ENCODE results near the gene UBE2H.
"Not testable (repeated sequence)": the region's sequence is repeated elsewhere in the genome, so short reads cannot be mapped to it uniquely, and the experiment has no call there.

DNA sequence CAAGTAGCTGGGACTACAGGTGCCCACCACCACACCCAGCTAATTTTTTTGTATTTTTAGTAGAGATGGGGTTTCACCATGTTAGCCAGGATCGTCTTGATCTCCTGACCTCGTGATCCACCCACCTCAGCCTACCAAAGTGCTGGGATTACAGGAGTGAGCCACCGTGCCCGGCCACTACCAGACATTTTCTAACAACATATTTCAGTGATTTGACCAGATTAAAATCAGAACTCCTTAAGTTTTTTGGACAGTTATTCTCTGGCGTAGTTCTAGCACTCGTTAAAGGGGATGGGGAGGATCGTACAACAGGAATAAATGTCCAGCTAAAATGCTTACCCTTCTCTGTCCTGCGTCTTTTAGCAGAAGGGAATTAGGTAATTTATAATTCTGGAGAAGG, 88.1 kb downstream of the UBE2H start:
- TF ChIP-seq SUZ12 (IDR thresholded peaks at IDR 0.05; ENCODE audit: extremely low read depth, insufficient read depth, insufficient read length); ZNF274 (IDR thresholded peaks at IDR 0.05; ENCODE audit: low read depth, low read length); YY1 (IDR thresholded peaks at IDR 0.05; ENCODE audit: insufficient read depth, insufficient read length): not testable (repeated sequence)

Measured in NT2/D1 (cell line).